Activated B cell treated with CpG ODN at 0.5 μM for 24 hours (primary cell): ENCODE measurements around the gene TAF4. TPM values are rescaled to one million over a fixed set of nuclear protein-coding genes. Genes with fewer than 3 reads are reported as not detected.
"Not testable (repeated sequence)": the region's sequence is repeated elsewhere in the genome, so short reads cannot be mapped to it uniquely, and the experiment has no call there.

Experiments
- ATAC-seq: fragments of 200-7000 bp; cut with Tn5 transposase; one replicate; pipeline ENCODE4 v1.10.0; 2021; ENCODE audit warnings: low read depth, mild to moderate bottlenecking, moderate library complexity
- CTCF ChIA-PET: fragments of 350-600 bp; sonication (Branson Sonifier 250); formaldehyde crosslinking; loops from one replicate; lab custom pipeline; 2021; ENCODE audit warnings: antibody characterized with exemption; lab: Charles Lee
- POLR2A ChIA-PET: fragments of 350-600 bp; sonication (Branson Sonifier 250); formaldehyde crosslinking; loops from one replicate; lab custom pipeline; 2021; ENCODE audit warnings: antibody characterized with exemption; lab: Charles Lee
- DNase-seq: peaks from one replicate; pipeline ENCODE4 v3.0.0; 2022
- H3K27ac Mint-ChIP-seq: one replicate; pipeline ENCODE4 v1.8.0; 2020; ENCODE audit warnings: mixed read lengths
- H3K27me3 Mint-ChIP-seq: one replicate; pipeline ENCODE4 v1.8.0; 2021; ENCODE audit warnings: mixed read lengths
- H3K36me3 Mint-ChIP-seq: one replicate; pipeline ENCODE4 v1.8.0; 2021; ENCODE audit warnings: low read depth, mixed read lengths
- H3K4me1 Mint-ChIP-seq: one replicate; pipeline ENCODE4 v1.8.0; 2021; ENCODE audit warnings: mixed read lengths
- H3K4me3 Mint-ChIP-seq: one replicate; pipeline ENCODE4 v1.8.0; 2020; ENCODE audit warnings: mild to moderate bottlenecking, mixed read lengths
- H3K9me3 Mint-ChIP-seq: one replicate; pipeline ENCODE4 v1.8.0; 2020; ENCODE audit warnings: mixed read lengths
- intact Hi-C: fragments of 100-400 bp; cut with micrococcal nuclease; formaldehyde crosslinking; loops from one replicate; pipeline ENCODE4 v1.15.1; 2024
- total RNA-seq: library from RNA; stranded (reverse); gene quantifications from 2 replicates; pipeline ENCODE4 v1.2.3, GENCODE V29; 2022
- TF ChIP-seq, protein P1 (sequence below): fragments of 200-600 bp; IDR thresholded peaks from one replicate; pipeline ENCODE4 v1.8.0; 2022; ENCODE audit warnings: antibody characterized with exemption, mild to moderate bottlenecking

The TAF4 gene
- total RNA-seq, 1 donor from 2014 or later, result 26.9 TPM

DNA sequence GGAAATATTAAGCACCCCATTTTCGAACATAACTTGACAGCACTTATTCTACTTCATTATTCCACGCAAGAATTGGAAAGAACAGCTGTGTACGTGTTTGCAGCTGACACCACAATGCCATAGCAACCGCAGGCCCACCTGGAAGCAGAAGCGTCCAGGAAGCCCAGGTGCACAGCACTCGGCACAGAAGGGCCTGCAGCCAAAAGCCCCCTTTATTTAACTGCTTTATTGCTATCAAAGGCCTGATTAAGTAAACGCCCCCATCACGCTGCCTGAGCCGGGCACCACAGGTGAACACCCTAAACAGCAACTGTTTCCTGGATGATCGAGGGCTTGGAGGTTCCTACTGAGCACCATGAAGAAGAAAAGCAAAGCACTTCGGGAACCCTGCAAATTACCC is 6.3 kb downstream of the TAF4 start:
- ATAC-seq, result no peak
- ChIA-PET POLR2A (no interaction called here), CTCF (no interaction called here)
- H3K4me3 Mint-ChIP-seq, result no peak overlapping the region
- intact Hi-C loops, result no loop called here
- TF ChIP-seq, protein P1, sequence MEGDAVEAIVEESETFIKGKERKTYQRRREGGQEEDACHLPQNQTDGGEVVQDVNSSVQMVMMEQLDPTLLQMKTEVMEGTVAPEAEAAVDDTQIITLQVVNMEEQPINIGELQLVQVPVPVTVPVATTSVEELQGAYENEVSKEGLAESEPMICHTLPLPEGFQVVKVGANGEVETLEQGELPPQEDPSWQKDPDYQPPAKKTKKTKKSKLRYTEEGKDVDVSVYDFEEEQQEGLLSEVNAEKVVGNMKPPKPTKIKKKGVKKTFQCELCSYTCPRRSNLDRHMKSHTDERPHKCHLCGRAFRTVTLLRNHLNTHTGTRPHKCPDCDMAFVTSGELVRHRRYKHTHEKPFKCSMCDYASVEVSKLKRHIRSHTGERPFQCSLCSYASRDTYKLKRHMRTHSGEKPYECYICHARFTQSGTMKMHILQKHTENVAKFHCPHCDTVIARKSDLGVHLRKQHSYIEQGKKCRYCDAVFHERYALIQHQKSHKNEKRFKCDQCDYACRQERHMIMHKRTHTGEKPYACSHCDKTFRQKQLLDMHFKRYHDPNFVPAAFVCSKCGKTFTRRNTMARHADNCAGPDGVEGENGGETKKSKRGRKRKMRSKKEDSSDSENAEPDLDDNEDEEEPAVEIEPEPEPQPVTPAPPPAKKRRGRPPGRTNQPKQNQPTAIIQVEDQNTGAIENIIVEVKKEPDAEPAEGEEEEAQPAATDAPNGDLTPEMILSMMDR, result no peak
- H3K27me3 Mint-ChIP-seq, result no peaks in the 10 kb centered on the region
- peaks cover 54% of the 10 kb centered on the region for H3K4me1 Mint-ChIP-seq
- H3K27ac Mint-ChIP-seq, result no peak overlapping the region
- DNase-seq, result no peak
- peaks cover 21% of the 10 kb centered on the region for H3K36me3 Mint-ChIP-seq
- H3K9me3 Mint-ChIP-seq, result no peaks in the 10 kb centered on the region

DNA sequence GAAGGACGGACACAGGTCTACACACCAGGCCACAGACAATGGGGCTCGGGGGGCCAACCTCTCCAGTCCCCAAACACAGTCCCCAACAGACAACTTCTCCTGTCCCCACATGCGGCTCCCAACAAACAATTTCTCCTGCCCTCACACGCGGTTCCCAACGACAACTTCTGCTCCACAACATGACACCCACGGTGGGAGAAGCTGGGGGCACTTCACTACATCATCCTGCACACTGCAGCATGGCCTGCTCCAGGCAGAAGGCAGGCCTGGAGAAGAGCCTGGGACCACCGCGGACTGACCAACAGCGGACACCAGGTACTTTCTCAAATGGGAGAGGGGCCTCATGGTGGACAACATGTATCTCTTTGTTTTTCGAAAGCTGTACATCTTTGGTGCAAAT is 6.7 kb downstream of the TAF4 start:
- no peaks in the 10 kb centered on the region for H3K9me3 Mint-ChIP-seq
- DNase-seq (no peak), ATAC-seq (no peak)
- no peak overlapping the region for H3K27ac Mint-ChIP-seq
- intact Hi-C loops, result no loop called here
- POLR2A ChIA-PET, result no interaction called here
- CTCF ChIA-PET, result no interaction called here
- TF ChIP-seq, protein P1, result no peak
- no peaks in the 10 kb centered on the region for H3K27me3 Mint-ChIP-seq
- peaks cover 22% of the 10 kb centered on the region for H3K36me3 Mint-ChIP-seq
- H3K4me3 Mint-ChIP-seq, result no peak overlapping the region
- peaks cover 55% of the 10 kb centered on the region for H3K4me1 Mint-ChIP-seq

DNA sequence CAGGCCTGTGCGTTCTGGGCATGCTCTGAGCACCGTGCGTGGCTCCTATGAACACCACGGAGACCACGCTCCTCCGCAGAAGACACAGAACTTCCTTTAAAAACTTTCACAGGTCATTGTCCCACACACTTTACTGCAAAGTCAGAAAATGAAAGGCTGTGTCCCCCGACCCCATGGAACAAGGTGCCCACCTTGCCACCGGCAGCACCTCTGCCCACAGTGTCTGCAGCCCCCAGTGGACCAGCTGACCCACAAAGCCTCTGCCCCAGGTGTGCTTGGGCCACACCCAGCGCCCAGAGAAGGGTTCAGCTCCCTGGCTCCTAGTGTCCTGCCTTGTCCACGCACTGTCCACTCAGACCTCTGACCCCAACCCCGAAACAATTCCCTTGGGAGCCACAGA is 8.7 kb downstream of the TAF4 start:
- POLR2A ChIA-PET, result no interaction called here
- Mint-ChIP-seq H3K4me3 (no peak overlapping the region), H3K27me3 (no peaks in the 10 kb centered on the region), H3K27ac (no peak overlapping the region), H3K36me3 (peaks cover 11% of the 10 kb centered on the region), H3K4me1 (peaks cover 49% of the 10 kb centered on the region), H3K9me3 (no peaks in the 10 kb centered on the region)
- ATAC-seq, result no peak
- CTCF ChIA-PET, result interaction anchor here (0.7 kb wide), 2 partner anchors 50 to 73 kb away, joined by 3 to 4 read pairs; no protein-coding TSS in a partner anchor
- DNase-seq, result no peak
- intact Hi-C loops, result no loop called here
- TF ChIP-seq, protein P1, result no peak

DNA sequence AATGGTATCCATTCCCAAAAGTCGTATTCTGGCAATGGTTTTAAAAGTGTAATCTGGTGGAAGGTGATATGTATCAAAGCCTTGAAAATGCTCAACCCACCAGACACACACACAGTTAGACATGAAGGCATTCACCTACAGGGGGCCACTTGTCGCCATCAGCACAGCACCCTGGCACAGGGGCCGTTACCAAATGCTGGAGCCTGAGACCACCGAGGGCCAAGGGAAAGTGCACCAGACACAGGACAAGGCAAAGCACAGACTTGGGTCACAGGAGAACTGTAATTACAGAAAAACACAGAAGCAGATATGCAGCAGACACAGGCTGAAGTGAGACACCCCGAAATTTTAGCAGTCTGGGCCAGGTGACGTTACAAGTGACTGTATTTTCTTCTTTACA is 9.3 kb downstream of the TAF4 start:
- TF ChIP-seq, protein P1, result no peak
- DNase-seq, result no peak
- Mint-ChIP-seq H3K27ac (no peak overlapping the region), H3K4me1 (peaks cover 48% of the 10 kb centered on the region), H3K36me3 (peaks cover 9% of the 10 kb centered on the region), H3K9me3 (no peaks in the 10 kb centered on the region), H3K27me3 (no peaks in the 10 kb centered on the region), H3K4me3 (no peak overlapping the region)
- no peak for ATAC-seq
- CTCF ChIA-PET, result interaction anchor here (0.7 kb wide), 2 partner anchors 50 to 72 kb away, joined by 3 to 4 read pairs; no protein-coding TSS in a partner anchor
- POLR2A ChIA-PET, result no interaction called here
- intact Hi-C loops, result no loop called here

DNA sequence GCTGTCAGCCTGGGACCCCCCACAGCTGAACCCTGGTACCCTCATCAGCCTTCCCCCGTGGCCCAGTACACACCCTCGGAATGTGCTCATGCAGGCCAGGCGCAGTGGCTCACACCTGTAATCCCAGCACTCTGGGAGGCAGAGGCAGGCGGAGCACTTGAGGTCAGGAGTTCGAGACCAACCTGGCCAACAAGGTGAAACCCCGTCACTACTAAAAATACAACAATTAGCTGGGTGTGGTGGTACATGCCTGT is 9.9 kb downstream of the TAF4 start:
- DNase-seq, H3K27me3 Mint-ChIP-seq, H3K4me3 Mint-ChIP-seq, CTCF ChIA-PET, H3K36me3 Mint-ChIP-seq, H3K27ac Mint-ChIP-seq, POLR2A ChIA-PET, H3K9me3 Mint-ChIP-seq, ATAC-seq, intact Hi-C loops: not testable (repeated sequence)
- peaks cover 48% of the 10 kb centered on the region for H3K4me1 Mint-ChIP-seq

DNA sequence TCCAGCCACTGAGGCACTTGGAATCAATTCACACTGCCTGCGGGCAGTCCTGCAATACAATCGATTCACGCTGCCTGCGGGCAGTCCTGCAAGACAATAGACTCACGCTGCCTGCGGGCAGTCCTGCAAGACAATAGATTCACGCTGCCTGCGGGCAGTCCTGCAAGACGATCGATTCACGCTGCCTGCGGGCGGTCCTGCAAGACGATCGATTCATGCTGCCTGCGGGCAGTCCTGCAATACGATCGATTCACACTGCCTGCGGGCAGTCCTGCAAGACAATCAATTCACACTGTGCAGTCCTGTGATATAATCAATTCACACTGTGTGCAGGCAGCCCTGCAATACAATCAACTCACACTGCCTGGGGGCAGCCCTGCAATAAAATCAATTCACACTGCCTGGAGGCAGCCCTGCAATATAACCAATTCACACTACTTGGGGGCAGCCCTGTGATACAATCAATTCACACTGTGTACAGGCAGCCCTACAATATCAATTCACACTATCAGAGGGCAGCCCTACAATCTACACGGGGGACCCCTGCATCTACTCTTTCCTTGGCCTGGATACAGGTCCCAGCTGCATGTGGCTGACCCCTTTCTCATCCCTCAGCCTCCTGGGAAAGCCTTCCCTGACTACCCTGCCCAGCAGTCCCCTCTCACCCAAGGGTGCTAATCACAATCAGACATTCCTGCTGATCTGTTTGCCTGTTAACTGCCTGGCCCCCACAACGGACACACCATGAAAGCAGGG is 10.4 kb downstream of the TAF4 start:
- ATAC-seq, result no peak
- Mint-ChIP-seq H3K27ac (no peak overlapping the region), H3K4me1 (peaks cover 50% of the 10 kb centered on the region), H3K9me3 (no peaks in the 10 kb centered on the region), H3K4me3 (no peak overlapping the region), H3K27me3 (no peaks in the 10 kb centered on the region), H3K36me3 (peaks cover 9% of the 10 kb centered on the region)
- ChIA-PET CTCF (no interaction called here), POLR2A (no interaction called here)
- TF ChIP-seq, protein P1, result no peak
- DNase-seq, result no peak
- intact Hi-C loops, result no loop called here
